Endothelial cell (in vitro differentiated cells): ENCODE results near the gene ADGRG2. TPM values are rescaled to one million over a fixed set of nuclear protein-coding genes. Genes with fewer than 3 reads are reported as not detected.

Source experiments
- DNase-seq: peaks from one replicate; pipeline ENCODE4 v3.0.0; 2021; ENCODE audit warnings: low spot score
- H3K27ac Mint-ChIP-seq: one replicate; pipeline ENCODE4 v1.8.0; 2021; ENCODE audit warnings: mixed read lengths, inconsistent platforms; ENCODE audit not compliant: unreplicated experiment
- H3K27me3 Mint-ChIP-seq: one replicate; pipeline ENCODE4 v1.8.0; 2021; ENCODE audit warnings: mild to moderate bottlenecking, moderate library complexity, mixed read lengths, inconsistent platforms; ENCODE audit not compliant: unreplicated experiment
- H3K36me3 Mint-ChIP-seq: one replicate; pipeline ENCODE4 v1.8.0; 2021; ENCODE audit warnings: mild to moderate bottlenecking, low read depth, mixed read lengths, inconsistent platforms; ENCODE audit not compliant: unreplicated experiment
- H3K4me1 Mint-ChIP-seq: one replicate; pipeline ENCODE4 v1.8.0; 2021; ENCODE audit warnings: mild to moderate bottlenecking, mixed read lengths, inconsistent platforms; ENCODE audit not compliant: unreplicated experiment
- H3K4me3 Mint-ChIP-seq: one replicate; pipeline ENCODE4 v1.8.0; 2021; ENCODE audit warnings: mild to moderate bottlenecking, mixed read lengths, inconsistent platforms; ENCODE audit not compliant: unreplicated experiment
- H3K9me3 Mint-ChIP-seq: one replicate; pipeline ENCODE4 v1.8.0; 2021; ENCODE audit warnings: mixed read lengths, inconsistent platforms; ENCODE audit not compliant: unreplicated experiment
- total RNA-seq: library from RNA; stranded (reverse); fragmentation: NEBNext Ultra II Directional; extraction: Animal tissue kit (Norgen Biotek cat#: 25700); gene quantifications from one replicate; pipeline ENCODE4 v1.2.1, GENCODE V29; 2021; ENCODE audit not compliant: unreplicated experiment
- TF ChIP-seq, protein P1 (sequence below): fragments of 200-600 bp; sonication (generic); IDR thresholded peaks from one replicate; pipeline ENCODE4 v1.5.0; 2021; ENCODE audit warnings: antibody characterized with exemption; ENCODE audit not compliant: unreplicated experiment

The ADGRG2 gene
- total RNA-seq, 1 donor from 2014 or later: not detected

DNA sequence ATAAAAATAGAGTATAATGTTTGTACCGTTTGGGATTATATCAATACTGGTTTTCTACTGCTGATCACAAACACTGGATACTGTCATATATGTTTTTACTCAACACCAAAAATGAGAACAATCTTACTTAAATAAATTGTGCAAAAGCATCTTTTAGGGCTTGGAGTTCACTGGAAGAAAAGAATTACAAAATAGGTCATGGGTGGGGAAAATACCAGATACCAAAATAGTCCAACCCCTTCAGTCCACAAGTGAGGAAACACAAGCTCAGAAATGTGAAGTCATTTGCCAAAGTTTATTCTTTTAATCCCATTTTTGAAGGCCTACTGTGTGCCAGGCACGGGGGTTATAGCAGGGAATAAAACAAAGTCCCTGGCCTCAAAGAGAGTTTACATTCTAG lies 64.4 kb downstream of the ADGRG2 start:
- H3K36me3 Mint-ChIP-seq: no peaks in the 10 kb centered on the region

GRCh38 chrX:19049110-19049509 lies 73.2 kb downstream of the ADGRG2 start:
- Mint-ChIP-seq H3K4me3 (no peak overlapping the region), H3K9me3 (no peaks in the 10 kb centered on the region), H3K4me1 (no peaks in the 10 kb centered on the region), H3K27me3 (peaks cover 2% of the 10 kb centered on the region), H3K27ac (no peak overlapping the region), H3K36me3 (no peaks in the 10 kb centered on the region)
- TF ChIP-seq, protein P1, sequence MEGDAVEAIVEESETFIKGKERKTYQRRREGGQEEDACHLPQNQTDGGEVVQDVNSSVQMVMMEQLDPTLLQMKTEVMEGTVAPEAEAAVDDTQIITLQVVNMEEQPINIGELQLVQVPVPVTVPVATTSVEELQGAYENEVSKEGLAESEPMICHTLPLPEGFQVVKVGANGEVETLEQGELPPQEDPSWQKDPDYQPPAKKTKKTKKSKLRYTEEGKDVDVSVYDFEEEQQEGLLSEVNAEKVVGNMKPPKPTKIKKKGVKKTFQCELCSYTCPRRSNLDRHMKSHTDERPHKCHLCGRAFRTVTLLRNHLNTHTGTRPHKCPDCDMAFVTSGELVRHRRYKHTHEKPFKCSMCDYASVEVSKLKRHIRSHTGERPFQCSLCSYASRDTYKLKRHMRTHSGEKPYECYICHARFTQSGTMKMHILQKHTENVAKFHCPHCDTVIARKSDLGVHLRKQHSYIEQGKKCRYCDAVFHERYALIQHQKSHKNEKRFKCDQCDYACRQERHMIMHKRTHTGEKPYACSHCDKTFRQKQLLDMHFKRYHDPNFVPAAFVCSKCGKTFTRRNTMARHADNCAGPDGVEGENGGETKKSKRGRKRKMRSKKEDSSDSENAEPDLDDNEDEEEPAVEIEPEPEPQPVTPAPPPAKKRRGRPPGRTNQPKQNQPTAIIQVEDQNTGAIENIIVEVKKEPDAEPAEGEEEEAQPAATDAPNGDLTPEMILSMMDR: no peak
- DNase-seq: no peak

More for the DNA sequence above, 64.4 kb downstream of the ADGRG2 start:
- H3K27ac Mint-ChIP-seq: no peak overlapping the region
- no peaks in the 10 kb centered on the region for H3K9me3 Mint-ChIP-seq
- H3K27me3 Mint-ChIP-seq: no peaks in the 10 kb centered on the region
- no peak overlapping the region for H3K4me3 Mint-ChIP-seq
- no peaks in the 10 kb centered on the region for H3K4me1 Mint-ChIP-seq
- DNase-seq: no peak
- TF ChIP-seq, protein P1: no peak

DNA sequence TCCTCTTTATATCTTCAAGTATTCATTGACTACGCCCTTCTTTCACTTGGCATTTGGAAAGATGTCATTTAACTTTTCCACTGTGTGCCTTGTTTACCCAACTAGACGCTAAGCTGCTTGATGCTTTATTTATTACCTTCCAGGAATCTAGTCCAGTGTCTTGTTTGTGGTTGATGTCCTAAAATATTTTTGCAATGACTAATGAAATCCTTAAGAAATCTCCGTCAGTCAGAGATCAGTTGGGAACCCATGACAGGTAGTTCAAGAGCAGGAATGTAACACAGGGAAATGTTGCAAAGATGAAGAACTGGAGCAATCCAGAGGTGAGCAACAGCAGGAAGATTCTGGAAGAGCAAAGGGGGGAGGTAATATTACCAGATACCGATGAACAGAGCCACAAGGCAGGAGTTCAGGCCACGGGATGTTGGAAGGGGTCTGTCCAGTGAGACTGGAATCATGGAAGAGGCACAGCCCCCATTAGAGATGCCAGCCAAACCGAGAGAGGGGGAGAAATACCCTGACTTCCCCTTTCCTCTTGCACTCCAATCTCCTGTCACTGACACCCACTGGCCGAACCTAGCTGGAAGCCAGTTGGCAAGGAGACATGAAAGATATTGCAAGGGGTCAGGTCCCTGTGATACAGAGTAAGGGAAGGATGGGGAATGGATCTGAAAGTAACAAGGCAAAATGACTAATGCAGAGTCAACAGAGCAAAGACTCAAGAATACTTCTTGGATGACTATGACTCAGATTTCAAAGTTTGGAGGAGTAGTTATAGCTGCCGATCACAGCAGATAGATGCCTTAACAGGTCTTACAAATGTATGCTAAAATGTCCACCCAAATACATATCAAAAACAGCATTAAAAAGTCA lies 75.7 kb downstream of the ADGRG2 start:
- H3K36me3 Mint-ChIP-seq: no peaks in the 10 kb centered on the region
- H3K27me3 Mint-ChIP-seq: peaks cover 2% of the 10 kb centered on the region
- no peaks in the 10 kb centered on the region for H3K9me3 Mint-ChIP-seq
- no peak overlapping the region for H3K27ac Mint-ChIP-seq
- TF ChIP-seq, protein P1: no peak
- no peak overlapping the region for H3K4me3 Mint-ChIP-seq
- no peaks in the 10 kb centered on the region for H3K4me1 Mint-ChIP-seq
- DNase-seq: no peak

GRCh38 chrX:19040373-19040772 lies 81.9 kb downstream of the ADGRG2 start:
- H3K4me1 Mint-ChIP-seq: no peaks in the 10 kb centered on the region
- no peak for DNase-seq
- H3K27ac Mint-ChIP-seq: no peak overlapping the region
- H3K27me3 Mint-ChIP-seq: no peaks in the 10 kb centered on the region
- TF ChIP-seq, protein P1: peak; percentile 71
- no peak overlapping the region for H3K4me3 Mint-ChIP-seq
- H3K36me3 Mint-ChIP-seq: no peaks in the 10 kb centered on the region
- H3K9me3 Mint-ChIP-seq: no peaks in the 10 kb centered on the region

DNA sequence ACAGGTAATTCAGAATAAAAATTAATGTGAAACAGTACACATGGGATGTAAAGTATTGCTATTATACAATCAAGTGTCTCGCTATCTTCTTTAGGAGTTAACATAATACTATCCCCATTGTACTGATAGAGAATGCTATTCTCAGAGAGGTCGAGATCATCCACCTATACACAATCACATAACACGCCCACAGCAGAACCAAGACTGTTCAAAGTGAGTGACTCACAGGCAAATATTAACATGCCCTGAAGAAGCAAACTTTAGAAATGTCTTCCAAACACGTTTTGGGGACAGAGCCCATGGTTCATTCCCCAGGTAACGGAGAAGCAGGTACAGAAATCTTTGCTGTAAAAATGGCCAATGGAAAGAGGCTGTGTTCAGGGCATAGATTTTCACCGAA lies 88.2 kb downstream of the ADGRG2 start:
- H3K27ac Mint-ChIP-seq: no peak overlapping the region
- H3K9me3 Mint-ChIP-seq: no peaks in the 10 kb centered on the region
- no peak overlapping the region for H3K4me3 Mint-ChIP-seq
- TF ChIP-seq, protein P1: no peak
- no peak for DNase-seq
- no peaks in the 10 kb centered on the region for H3K4me1 Mint-ChIP-seq
- no peaks in the 10 kb centered on the region for H3K36me3 Mint-ChIP-seq
- H3K27me3 Mint-ChIP-seq: peaks cover 1% of the 10 kb centered on the region
